Measurements from ENCODE around the gene ANKRD34C. TPM values are rescaled to one million over a fixed set of nuclear protein-coding genes. Genes with fewer than 3 reads are reported as not detected.

ANKRD34C gene
- total and polyA plus RNA-seq, 8 donors: 0.05 to 0.47 (median 0.12) TPM; not detected in 1

- Histone ChIP-seq H3K4me1 (no peaks in the 10 kb centered on the region), H3K4me3 (no peak overlapping the region), H3K36me3 (no peaks in the 10 kb centered on the region), H3K27ac (no peak overlapping the region), H3K9me3 (no peaks in the 10 kb centered on the region), H3K27me3 (no peaks in the 10 kb centered on the region)
- no peak for FAIRE-seq
- 77 to 89% methylated on average over 2 of the region's 2 CpGs for WGBS, 2 donors
- DNase-seq: no peak
- no peak for TF ChIP-seq CTCF (IDR thresholded peaks at IDR 0.05)
- intact Hi-C loops (cut with DNase I): no loop called here
- ATAC-seq: no peak
Measured at GRCh38 chr15:79248183-79248582, 34.3 kb upstream of the ANKRD34C start.

GRCh38 chr15:79257454-79257853, 25.1 kb upstream of the ANKRD34C start:
- no peak for TF ChIP-seq CTCF (IDR thresholded peaks at IDR 0.05)
- 57 to 64% methylated on average over 8 of the region's 8 CpGs for WGBS, 2 donors
- no peaks in the 10 kb centered on the region for H3K4me1 ChIP-seq

GRCh38 chr15:79261836-79262235, 20.7 kb upstream of the ANKRD34C start:
- 73 to 82% methylated on average over 1 of the region's 1 CpG for WGBS, 2 donors
- Histone ChIP-seq H3K4me3 (no peak overlapping the region), H3K27ac (no peak overlapping the region), H3K4me1 (no peaks in the 10 kb centered on the region), H3K9me3 (no peaks in the 10 kb centered on the region), H3K27me3 (peaks cover 0 to 8% (median 2%) of the 10 kb centered on the region in 4 donors), H3K36me3 (no peaks in the 10 kb centered on the region)
- no peak for FAIRE-seq
- no peak for TF ChIP-seq CTCF (IDR thresholded peaks at IDR 0.05)
- intact Hi-C loops (cut with DNase I): no loop called here
- no peak for DNase-seq
- no peak for ATAC-seq

More at GRCh38 chr15:79257454-79257853, 25.1 kb upstream of the ANKRD34C start:
- no peak overlapping the region for H3K4me3 ChIP-seq
- ATAC-seq (no peak), FAIRE-seq (no peak), DNase-seq (no peak)
- H3K27ac ChIP-seq: no peak overlapping the region
- H3K9me3 ChIP-seq: no peaks in the 10 kb centered on the region
- intact Hi-C loops (cut with DNase I): no loop called here
- H3K36me3 ChIP-seq: no peaks in the 10 kb centered on the region
- peaks cover 0 to 4% (median 1%) of the 10 kb centered on the region in 4 donors for H3K27me3 ChIP-seq

GRCh38 chr15:79265167-79265566, 17.4 kb upstream of the ANKRD34C start:
- Histone ChIP-seq H3K9me3 (no peaks in the 10 kb centered on the region), H3K27ac (no peak overlapping the region), H3K4me1 (no peaks in the 10 kb centered on the region), H3K27me3 (peaks cover 0 to 8% (median 2%) of the 10 kb centered on the region in 4 donors), H3K4me3 (no peak overlapping the region), H3K36me3 (no peaks in the 10 kb centered on the region)
- TF ChIP-seq CTCF (IDR thresholded peaks at IDR 0.05): no peak
- FAIRE-seq (no peak), ATAC-seq (peak in 1 of 4 donors; percentile 34), DNase-seq (no peak)
- 85 to 89% methylated on average over 4 of the region's 4 CpGs for WGBS, 2 donors
- intact Hi-C loops (cut with DNase I): no loop called here

- intact Hi-C loops (cut with DNase I): no loop called here
- H3K4me1 ChIP-seq: no peaks in the 10 kb centered on the region
- DNase-seq: no peak
- TF ChIP-seq CTCF (IDR thresholded peaks at IDR 0.05): no peak
- WGBS, 2 donors: 74 to 84% methylated on average over 3 of the region's 3 CpGs
- H3K36me3 ChIP-seq: no peaks in the 10 kb centered on the region
- no peak overlapping the region for H3K27ac ChIP-seq
- ATAC-seq: no peak
- H3K4me3 ChIP-seq: no peak overlapping the region
- H3K9me3 ChIP-seq: no peaks in the 10 kb centered on the region
- no peak for FAIRE-seq
- peaks cover 0 to 8% (median 5%) of the 10 kb centered on the region in 4 donors for H3K27me3 ChIP-seq
Measured at GRCh38 chr15:79265987-79266579, 16.4 kb upstream of the ANKRD34C start.

Measured in pancreas (tissue), 10 donors.